Myocyte (in vitro differentiated cells): Measurements from ENCODE around the gene TPGS1. TPM values are rescaled to one million over a fixed set of nuclear protein-coding genes. Genes with fewer than 3 reads are reported as not detected.
A peak's percentile ranks its signal among the peaks of the same experiment; 100 is the strongest.

Experiments
- DNase-seq: peaks from one replicate; pipeline ENCODE4 v3.0.0-alpha.2; 2012; ENCODE audit warnings: low read depth
- total RNA-seq: library from RNA; depleted of rRNA; stranded (reverse); fragments of >200 nt; gene quantifications from 2 replicates; pipeline ENCODE4 v1.2.3, GENCODE V29; 2014

TPGS1 gene
- total RNA-seq, 1 donor from 2014 or later: 64.5 TPM

DNA sequence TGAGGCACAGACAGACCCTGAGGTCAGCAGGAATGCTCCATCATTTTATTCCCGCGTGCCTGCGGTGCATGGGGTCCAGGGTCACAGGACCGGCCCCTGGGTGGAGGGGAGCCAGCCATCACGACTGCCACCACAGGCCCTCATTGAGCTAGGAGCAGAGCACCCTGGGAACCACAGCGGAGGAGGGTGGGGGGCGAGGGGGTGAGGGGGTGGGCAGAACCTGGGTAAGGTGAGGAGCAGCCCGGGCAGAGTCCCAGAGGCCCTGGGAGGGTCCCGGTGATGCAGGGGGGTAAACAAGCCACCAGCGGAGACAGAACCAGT is 12.3 kb upstream of the TPGS1 start:
- no peak for DNase-seq

DNA sequence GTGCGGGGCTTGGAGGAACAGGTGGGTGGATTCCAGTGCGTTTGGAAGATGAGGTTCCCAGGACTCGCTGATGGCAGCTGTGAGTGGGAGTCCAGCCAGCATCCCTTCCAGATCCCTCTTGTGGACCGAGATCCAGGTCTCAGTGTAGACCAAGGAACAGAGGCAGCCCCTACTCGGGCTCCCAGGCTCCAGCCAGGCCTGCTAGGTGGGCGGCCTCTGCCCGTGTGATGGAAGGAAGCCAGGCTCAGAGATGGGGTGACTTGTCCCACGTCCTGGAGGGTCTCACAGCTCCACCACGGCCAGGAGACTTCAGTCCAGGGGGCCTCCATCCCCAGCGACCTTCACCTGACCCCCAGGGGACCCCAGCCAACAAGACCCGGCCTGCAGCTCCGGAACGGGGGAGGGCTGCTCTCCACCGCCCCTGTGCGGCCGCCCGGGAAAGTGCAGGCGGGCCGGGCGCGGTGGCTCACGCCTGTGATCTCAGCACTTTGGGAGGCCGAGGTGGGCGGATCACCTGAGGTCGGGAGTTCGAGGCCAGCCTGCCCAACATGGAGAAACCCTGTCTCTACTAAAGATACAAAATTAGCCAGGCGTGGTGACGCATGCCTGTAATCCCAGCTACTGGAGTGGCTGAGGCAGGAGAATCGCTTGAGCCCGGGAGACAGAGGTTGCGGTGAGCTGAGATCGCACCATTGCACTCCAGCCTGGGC is 11.7 kb upstream of the TPGS1 start:
- DNase-seq: peak; percentile 40

- no peak for DNase-seq
Measured at GRCh38 chr19:496112-496665, 11.1 kb upstream of the TPGS1 start, which contains the start of gene MADCAM1. Gene MADCAM1 (plus strand): TSS chr19:496486. CDS start chr19:496500, 14 bp downstream.

DNA sequence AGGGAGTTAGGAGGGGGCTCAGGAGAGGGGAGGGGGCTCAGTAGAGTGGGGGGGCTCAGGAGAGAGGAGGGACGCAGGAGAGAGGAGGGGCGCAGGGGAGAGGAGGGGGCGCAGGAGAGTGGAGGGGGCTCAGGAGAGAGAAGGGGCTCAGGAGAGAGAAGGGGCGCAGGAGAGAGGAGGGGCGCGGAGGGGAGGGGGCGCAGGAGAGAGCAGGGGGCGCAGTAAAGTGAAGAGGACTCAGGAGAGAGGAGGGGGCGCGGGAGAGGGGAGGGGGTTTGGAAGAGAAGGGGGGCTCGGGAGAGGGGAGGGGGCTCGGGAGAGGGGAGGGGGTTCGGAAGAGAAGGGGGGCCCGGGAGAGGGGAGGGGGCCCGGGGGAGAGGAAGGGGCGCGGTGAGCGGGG is 10.3 kb upstream of the TPGS1 start:
- DNase-seq: no peak

DNA sequence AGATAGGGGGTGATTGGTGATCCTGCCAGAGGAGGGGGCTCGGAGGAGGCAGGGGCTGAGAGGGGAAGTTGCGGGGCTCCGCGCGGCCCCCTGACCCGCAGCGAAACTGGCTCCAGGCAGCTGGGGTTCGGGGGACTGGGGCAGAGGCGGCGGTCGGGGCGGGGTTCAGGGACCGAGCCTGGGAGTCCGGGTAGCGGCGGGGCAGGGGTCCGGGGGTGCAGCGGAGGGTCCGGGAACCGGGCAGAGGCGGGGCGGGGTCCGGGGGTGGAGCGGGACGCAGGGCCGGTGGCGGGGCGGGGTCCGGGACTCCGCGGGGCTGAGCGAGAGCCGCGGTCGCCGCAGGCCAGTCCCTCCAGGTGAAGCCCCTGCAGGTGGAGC is 9.8 kb upstream of the TPGS1 start:
- DNase-seq: no peak

DNA sequence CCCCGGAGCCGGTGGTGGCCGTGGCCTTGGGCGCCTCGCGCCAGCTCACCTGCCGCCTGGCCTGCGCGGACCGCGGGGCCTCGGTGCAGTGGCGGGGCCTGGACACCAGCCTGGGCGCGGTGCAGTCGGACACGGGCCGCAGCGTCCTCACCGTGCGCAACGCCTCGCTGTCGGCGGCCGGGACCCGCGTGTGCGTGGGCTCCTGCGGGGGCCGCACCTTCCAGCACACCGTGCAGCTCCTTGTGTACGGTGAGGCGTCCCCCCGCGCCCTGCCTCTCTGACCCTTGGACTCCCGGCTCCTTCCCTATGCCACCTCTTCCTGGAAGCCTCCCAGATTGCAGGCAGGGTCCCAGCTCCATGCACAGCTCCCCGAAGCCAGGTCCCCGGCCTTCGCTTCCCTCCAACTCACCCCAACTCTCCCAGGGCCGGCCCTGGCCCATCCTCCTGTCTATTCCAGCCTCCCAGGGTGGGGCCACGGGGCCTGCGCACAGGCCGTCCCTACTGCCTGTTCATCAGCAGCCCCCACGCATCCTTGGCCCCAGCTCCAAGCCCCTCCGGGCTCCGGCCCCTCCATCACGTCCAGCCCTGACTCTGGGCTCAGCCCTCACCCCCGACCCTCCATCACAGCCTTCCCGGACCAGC is 9.3 kb upstream of the TPGS1 start:
- no peak for DNase-seq

- no peak for DNase-seq
Measured at GRCh38 chr19:498511-498891, 8.8 kb upstream of the TPGS1 start.

GRCh38 chr19:498977-499623 is 8.2 kb upstream of the TPGS1 start:
- DNase-seq: no peak

DNA sequence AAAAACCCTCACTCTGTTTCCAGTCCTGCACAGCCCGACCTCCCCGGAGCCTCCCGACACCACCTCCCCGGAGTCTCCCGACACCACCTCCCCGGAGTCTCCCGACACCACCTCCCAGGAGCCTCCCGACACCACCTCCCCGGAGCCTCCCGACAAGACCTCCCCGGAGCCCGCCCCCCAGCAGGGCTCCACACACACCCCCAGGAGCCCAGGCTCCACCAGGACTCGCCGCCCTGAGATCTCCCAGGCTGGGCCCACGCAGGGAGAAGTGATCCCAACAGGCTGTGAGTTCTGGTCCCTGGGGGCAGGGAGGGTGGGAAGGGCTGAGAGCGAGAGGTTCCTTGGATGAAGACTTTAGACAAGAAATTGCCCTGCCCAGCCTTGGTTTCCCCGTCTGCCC is 5.7 kb upstream of the TPGS1 start:
- no peak for DNase-seq

- no peak for DNase-seq
Measured at GRCh38 chr19:504616-505015, 2.7 kb upstream of the TPGS1 start.

GRCh38 chr19:506404-507285 is 652 bp upstream of the TPGS1 start:
- peak; percentile 93 for DNase-seq

DNA sequence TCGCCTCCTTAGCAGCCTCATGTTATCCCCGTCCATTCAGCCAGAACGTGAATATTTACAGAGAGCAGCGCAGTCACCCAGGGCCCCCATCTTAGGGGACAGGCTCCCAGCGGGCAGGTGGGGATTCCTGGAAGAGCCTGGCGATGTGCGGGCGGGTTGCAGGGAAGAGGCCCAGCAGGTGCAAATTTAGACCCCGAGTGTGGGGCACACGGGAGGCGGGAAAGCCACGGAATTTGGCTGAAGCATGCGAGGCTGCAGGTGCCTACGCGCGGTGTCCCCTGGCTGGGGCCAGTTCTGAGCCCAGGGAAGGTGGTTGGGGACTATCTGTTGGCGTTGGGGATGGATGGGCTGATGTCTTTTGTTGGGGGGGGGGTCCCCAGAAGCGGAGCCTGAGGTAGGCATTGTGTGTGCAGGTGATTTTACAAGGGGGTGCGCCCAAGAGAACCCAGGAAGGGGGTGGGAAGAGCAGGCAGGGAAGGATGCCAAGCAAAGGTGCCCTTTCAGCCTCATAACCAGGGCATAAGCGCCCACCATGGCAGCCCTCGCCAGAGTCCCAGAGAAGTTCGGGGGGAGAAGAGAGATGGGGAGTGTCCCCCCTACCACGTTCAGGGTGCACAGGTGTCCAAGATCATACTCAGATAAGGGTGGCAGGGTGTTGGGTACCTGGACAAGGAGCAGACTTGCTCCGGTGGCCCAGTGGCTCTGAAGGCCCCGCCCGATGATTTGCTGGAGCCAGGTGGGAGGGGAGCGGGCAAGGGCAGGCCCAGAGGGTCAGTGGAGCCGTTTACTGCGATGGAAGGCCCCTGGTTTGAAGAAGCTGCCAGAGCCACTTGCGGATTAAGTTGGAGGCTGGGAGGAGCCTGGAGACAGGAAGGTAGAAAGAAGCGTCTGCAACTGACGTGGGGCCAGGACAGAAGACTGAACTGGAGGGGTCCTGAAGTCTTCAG is 1.2 kb downstream of the TPGS1 start:
- no peak for DNase-seq

GRCh38 chr19:510606-511100 is 3.4 kb downstream of the TPGS1 start:
- DNase-seq: peak; percentile 72

DNA sequence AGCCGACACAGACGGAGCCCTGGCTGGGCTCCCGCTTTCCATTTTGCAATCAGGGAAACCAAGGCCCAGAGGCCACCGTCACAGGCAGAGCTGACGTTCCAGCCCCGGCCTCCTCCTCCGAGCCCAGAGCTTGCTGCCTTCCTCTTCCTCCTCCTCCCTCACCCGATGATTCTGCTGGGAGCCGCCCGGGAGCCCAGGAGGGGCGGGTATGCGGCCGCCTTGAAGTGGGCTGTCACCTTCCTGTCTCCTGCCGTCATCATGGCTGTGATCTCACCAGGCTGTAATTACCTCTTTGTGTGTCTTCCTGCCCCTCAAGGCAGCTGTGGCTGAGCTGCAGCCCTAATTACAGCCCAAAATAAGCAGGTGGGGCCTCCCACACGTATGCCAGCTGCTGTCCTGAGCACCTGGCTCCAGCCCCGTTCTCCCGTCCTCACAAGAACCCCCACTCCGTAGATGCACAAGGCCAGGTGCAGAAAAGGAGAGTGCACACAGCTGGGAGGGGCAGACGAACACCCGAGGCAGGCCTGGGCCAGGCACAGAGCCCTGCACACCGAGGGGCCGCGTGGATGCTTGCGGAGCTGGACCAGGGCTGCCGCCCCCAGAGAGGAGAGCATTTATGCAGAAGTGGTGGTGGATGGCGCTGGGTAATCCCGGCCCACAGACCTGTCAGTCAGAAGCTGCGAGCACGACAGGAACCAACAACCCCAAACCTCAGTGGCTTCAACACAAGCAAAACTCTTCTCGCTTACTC is 4.0 kb downstream of the TPGS1 start:
- peak; percentile 46 for DNase-seq

GRCh38 chr19:512547-513365 is 5.5 kb downstream of the TPGS1 start:
- no peak for DNase-seq

GRCh38 chr19:513368-514165 is 6.3 kb downstream of the TPGS1 start:
- no peak for DNase-seq

- no peak for DNase-seq
Measured at GRCh38 chr19:514166-514663, 6.9 kb downstream of the TPGS1 start.
